Upper lobe of left lung (tissue), 4 donors: ENCODE data around the gene AIFM3.

ENCODE experiments used
- CTCF ChIP-seq, 6 experiments: fragments of 450-650 bp in 4 of 6; fragments of 200-600 bp in 2 of 6; sonication (generic) in 2 of 6; IDR thresholded peaks; one replicate each; pipeline ENCODE4 v1.5.1; 2016 to 2019; ENCODE audit warnings: antibody characterized with exemption in 6 of 6
- EP300 ChIP-seq, 4 donors: sonication (generic); formaldehyde crosslinking; IDR thresholded peaks; one replicate each; pipeline ENCODE4 v1.5.1; 2017; ENCODE audit warnings: antibody characterized with exemption in 4 of 4, control low read depth in 2 of 4
- POLR2A ChIP-seq, 4 donors: fragments of 450-650 bp; IDR thresholded peaks; one replicate each; pipeline ENCODE4 v1.5.1; 2016 to 2017; ENCODE audit warnings: antibody characterized with exemption in 4 of 4, mild to moderate bottlenecking in 2 of 4
- POLR2AphosphoS5 ChIP-seq, 2 donors: sonication (generic); formaldehyde crosslinking; IDR thresholded peaks; one replicate each; pipeline ENCODE4 v1.5.1; 2017; ENCODE audit warnings: antibody characterized with exemption in 2 of 2

DNA sequence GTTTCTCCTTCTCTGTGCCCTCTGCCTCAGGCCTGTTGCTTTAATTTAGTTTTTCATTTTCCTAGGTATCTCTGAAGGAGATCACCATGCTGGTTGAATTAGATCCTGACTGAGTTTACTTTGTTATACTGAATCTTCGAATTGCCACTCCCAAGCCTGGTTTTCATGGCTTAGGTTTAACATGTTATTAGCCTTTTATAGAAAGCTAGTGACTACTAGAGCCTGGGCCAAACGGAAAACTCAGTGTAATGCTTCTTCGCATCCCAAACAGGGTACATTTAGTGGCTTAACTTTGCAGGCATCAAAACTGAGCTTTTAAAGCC, 46.2 kb upstream of the AIFM3 start:
- TF ChIP-seq CTCF (IDR thresholded peaks at IDR 0.05) (no peak), POLR2A (IDR thresholded peaks at IDR 0.05) (no peak), POLR2AphosphoS5 (IDR thresholded peaks at IDR 0.05) (no peak), EP300 (IDR thresholded peaks at IDR 0.05) (no peak)
